ENCODE data around the gene GLRA2.

Gene GLRA2

GRCh38 chrX:14712096-14712495 is 182.8 kb downstream of the GLRA2 start:
- TF ChIP-seq CTCF (IDR thresholded peaks at IDR 0.05), result no peak

- TF ChIP-seq CTCF (IDR thresholded peaks at IDR 0.05), result no peak
Measured at GRCh38 chrX:14717949-14718348, 188.6 kb downstream of the GLRA2 start.

- no peak for TF ChIP-seq CTCF (IDR thresholded peaks at IDR 0.05)
Measured at GRCh38 chrX:14718403-14718802, 189.1 kb downstream of the GLRA2 start.

- no peak for TF ChIP-seq CTCF (IDR thresholded peaks at IDR 0.05)
Measured at GRCh38 chrX:14729058-14729457, 199.7 kb downstream of the GLRA2 start.

- TF ChIP-seq CTCF (IDR thresholded peaks at IDR 0.05), result no peak
Measured at GRCh38 chrX:14738643-14739042, 209.3 kb downstream of the GLRA2 start.

GRCh38 chrX:14753441-14753840 is 224.1 kb downstream of the GLRA2 start:
- no peak for TF ChIP-seq CTCF (IDR thresholded peaks at IDR 0.05)

GRCh38 chrX:14758029-14758491 is 228.7 kb downstream of the GLRA2 start:
- no peak for TF ChIP-seq CTCF (IDR thresholded peaks at IDR 0.05)

GRCh38 chrX:14775416-14775815 is 246.1 kb downstream of the GLRA2 start:
- no peak for TF ChIP-seq CTCF (IDR thresholded peaks at IDR 0.05)

Measured in LNCAP (cell line).